ENCODE results near the gene ABCB8. TPM values are rescaled to one million over a fixed set of nuclear protein-coding genes. Genes with fewer than 3 reads are reported as not detected.

ABCB8 gene
- total RNA-seq, 1 donor from 2014 or later, result 57.4 TPM

DNA sequence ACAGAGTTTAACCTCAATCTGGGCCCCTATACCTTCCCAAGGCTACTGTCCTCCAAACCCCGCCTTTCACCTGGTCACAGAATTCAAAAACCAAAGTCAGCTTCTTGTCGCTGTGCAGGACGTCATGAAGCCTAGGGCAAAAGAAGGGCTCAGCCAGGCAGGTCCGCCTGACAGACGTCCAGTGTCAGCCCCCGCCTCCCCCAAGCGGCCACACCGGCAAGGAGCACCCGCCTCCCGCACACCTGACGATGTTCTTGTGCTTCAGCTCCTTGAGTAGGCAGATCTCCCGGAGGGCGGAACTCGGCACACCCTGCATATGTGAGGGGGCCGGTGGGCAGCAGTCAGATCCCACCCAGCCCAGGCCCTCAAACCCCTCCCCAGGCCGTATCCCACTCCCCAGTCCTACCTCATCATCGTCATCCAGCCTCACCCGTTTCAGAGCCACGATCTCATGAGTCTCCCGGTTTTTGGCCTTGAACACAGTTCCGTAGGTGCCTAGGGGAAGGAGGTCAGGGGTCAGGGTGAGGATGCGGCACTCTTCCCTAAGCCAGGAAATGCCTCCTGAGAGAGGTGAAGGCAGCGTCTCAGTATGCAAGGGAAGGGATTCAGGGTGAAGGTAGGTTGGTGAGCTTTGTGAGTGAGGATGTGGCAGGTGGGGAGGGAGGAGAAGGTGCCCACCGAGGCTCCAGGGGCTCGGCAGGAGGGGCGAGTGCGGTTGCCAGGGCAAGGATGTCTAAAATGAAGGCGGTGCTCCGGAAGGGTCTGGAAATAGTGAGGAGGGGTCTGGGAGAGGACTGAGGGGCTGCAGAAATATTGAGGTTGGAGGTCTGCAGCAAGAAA, 28.6 kb downstream of the ABCB8 start:
- no peak for DNase-seq
- no peaks in the 10 kb centered on the region for H3K27me3 Mint-ChIP-seq
- H3K27ac Mint-ChIP-seq, result peak overlapping the region; percentile 69
- no peaks in the 10 kb centered on the region for H3K9me3 Mint-ChIP-seq
- intact Hi-C loops (cut with micrococcal nuclease), result no loop called here
- H3K36me3 Mint-ChIP-seq (ENCODE audit: low read depth), result peaks cover 9% of the 10 kb centered on the region
- peak overlapping the region; percentile 99 for H3K4me3 Mint-ChIP-seq
- H3K4me1 Mint-ChIP-seq, result peaks cover 44% of the 10 kb centered on the region

DNA sequence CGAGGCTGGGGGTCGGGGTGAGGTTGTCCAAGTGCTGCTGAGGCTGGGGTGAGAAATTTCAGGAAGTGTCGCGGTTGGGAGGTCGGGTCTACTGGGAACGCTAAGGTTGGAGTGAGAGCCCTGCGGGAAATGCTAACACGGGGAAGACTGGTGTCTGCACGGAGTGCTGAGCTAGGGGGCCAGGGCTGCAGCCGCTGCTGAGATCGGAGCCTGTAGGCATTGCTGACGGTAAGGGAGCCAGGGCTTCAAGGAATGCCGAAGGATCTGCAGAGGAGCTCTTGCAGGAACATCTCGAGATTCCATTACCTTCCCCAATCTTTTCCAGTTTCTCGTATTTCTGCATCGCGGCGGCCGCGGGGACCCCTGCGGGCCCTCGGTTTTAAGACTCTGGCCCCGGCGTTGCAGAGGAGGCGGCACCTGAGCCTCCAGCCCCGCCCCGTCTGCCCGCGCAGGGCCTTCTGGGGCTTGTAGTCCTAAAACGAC, 29.3 kb downstream of the ABCB8 start, which contains the start of gene CDK5:
CDK5 (minus strand) TSS at position 392 of the 483 bp plus-strand sequence; CDS start at position 343, 49 bp downstream.
- Mint-ChIP-seq H3K27ac (peak within 1 kb of the TSS; percentile 88), H3K4me1 (peaks cover 43% of the 10 kb centered on the region), H3K36me3 (ENCODE audit: low read depth) (peaks cover 7% of the 10 kb centered on the region), H3K4me3 (peak within 1 kb of the TSS; percentile 99), H3K9me3 (no peaks in the 10 kb centered on the region), H3K27me3 (no peaks in the 10 kb centered on the region)
- DNase-seq, result no peak
- intact Hi-C loops (cut with micrococcal nuclease), result no loop called here

DNA sequence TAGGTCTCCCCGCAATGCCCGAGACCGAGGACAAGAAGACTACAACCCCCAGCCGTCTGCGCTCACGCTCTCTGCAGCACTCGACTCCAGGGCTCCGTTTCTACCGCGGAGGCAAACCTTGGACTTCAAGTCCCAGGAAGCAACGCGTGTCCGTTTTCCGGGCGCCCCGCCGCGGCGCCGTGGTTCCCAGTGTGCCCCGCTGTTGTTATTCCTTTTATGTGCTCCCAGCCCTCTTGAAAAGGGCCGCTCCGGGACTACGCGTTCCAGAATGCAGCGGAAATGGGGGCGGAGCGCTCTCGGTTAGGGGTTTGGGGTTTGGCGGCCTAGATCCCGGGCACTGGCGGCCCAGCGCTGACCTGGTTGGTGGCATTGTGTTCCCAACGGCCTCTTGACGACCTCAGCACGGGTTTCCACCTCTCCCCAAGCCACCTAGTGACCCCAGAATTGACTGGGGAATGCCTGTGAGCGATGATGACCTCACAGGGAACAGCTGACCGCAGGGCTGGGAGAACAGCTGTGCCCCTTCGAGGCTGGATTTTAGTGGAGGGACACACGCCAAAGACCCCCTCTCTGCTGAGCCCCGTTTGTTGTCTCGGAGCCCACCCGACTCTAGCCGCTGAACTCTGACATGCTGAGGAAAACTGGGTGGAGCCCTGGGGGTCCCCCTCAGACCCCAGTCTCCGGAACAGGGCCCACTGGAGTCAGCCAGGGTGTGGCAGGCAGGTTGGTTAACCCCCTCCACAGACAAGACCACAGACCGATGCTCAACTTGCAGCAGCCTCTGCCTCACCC, 29.9 kb downstream of the ABCB8 start:
- Mint-ChIP-seq H3K36me3 (ENCODE audit: low read depth) (peaks cover 5% of the 10 kb centered on the region), H3K27me3 (no peaks in the 10 kb centered on the region), H3K4me3 (peak overlapping the region; percentile 99), H3K4me1 (peaks cover 38% of the 10 kb centered on the region), H3K9me3 (no peaks in the 10 kb centered on the region), H3K27ac (peak overlapping the region; percentile 88)
- intact Hi-C loops (cut with micrococcal nuclease), result loop anchor here (1.0 to 2.0 kb wide), 6 partner anchors 19 to 169 kb away; partner anchors contain the start of genes ABCB8, ABCF2 and FASTK
- peak; percentile 99 for DNase-seq

DNA sequence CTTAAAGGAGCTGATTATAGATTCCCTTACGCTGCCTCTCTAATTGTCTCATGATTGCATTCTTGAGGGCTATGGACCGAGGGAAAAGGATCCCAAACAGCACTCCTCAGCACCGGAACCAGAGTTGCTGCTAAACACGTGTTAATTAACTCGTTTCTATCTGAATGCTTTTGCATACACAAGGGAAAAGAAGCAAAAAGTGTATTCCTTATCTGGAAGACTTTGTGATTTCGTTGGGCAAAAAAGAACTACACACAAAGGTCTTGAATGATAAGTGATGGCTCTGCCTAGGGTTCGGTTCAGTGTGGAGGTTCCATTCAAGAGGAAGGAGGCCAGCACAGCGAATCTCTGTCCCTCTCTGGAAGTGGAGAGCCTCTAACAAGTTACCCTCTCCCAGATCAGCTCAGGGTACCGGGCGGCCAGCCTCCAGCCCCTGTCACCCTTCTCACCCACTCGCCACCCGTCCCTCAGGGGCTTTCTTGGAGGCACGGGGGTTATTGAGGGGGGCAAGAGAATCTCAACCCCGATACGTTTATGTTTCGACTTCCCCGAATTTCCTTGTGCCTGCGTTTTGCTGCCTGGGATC, 30.6 kb downstream of the ABCB8 start:
- H3K27ac Mint-ChIP-seq, result peak overlapping the region; percentile 88
- intact Hi-C loops (cut with micrococcal nuclease), result loop anchor here (1.0 to 2.0 kb wide), 6 partner anchors 20 to 168 kb away; partner anchors contain the start of genes ABCB8, ABCF2 and FASTK
- peak overlapping the region; percentile 99 for H3K4me3 Mint-ChIP-seq
- DNase-seq, result peak; percentile 77
- H3K4me1 Mint-ChIP-seq, result peaks cover 36% of the 10 kb centered on the region
- no peaks in the 10 kb centered on the region for H3K9me3 Mint-ChIP-seq
- H3K36me3 Mint-ChIP-seq (ENCODE audit: low read depth), result peaks cover 5% of the 10 kb centered on the region
- H3K27me3 Mint-ChIP-seq, result no peaks in the 10 kb centered on the region

DNA sequence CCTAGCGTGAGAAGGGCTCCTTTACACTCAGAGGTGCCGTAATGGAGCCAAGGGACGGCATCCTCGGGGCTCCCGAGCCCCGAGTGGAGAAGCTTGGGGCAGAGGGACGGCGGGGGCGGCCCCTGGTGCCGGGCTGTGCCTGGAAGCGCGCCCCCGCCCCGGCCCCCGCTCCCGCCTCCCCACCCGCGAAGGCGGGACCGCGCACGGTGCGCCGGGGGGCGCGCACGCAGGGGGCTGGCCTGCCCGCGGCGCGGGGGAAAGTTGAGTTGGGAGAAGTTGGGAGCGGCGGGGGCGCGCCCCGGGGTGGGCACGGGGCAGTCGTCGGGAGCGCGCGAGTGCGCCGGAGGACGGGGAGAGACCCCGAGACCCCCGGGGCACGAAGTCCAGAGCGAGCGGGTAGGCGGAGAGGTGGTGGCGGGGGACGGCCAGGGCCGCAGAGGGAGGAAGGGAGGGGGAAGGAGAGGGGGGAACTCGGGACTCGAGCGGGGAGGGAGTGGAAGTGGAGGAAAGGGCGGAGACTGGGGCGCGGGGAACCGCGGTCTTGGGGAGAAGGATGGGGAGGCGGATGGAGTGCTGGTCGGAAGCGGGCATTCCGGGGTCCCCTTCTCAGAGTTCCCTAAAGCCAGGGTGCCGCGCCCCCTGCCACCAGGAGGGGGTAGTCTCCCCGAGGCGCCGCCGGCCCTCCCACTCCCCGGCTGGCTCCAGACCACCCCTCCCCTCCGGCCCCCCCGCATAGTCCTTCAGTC, 31.3 kb downstream of the ABCB8 start, which contains the start of gene SLC4A2:
SLC4A2 (plus strand) TSS at position 223 of the 746 bp plus-strand sequence. CDS start 2,399 bp downstream, outside the sequence.
- Mint-ChIP-seq H3K9me3 (no peaks in the 10 kb centered on the region), H3K4me1 (peaks cover 36% of the 10 kb centered on the region), H3K4me3 (peak within 1 kb of the TSS; percentile 99), H3K27ac (peak within 1 kb of the TSS; percentile 88), H3K36me3 (ENCODE audit: low read depth) (peaks cover 5% of the 10 kb centered on the region), H3K27me3 (no peaks in the 10 kb centered on the region)
- intact Hi-C loops (cut with micrococcal nuclease), result loop anchor here (2.0 kb wide), 2 partner anchors 41 to 49 kb away; no protein-coding TSS in a partner anchor
- peak; percentile 94 for DNase-seq

DNA sequence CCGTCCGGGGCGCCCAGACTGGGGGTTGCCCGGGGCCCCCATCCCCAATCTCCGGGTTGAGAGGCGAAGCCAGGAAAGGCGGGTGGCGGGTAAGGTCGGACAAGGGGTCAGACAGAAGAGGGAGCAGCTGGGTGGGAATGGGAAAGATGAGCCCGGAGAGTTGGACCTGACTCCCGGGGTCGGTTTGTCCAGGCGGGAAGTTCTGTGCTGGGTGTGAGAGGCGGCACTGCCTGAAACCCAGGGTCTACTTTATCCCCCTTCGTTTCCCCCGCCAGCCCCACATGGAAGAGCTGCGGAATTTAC, 31.8 kb downstream of the ABCB8 start:
- peak overlapping the region; percentile 83 for H3K27ac Mint-ChIP-seq
- no peak for DNase-seq
- peaks cover 5% of the 10 kb centered on the region for H3K36me3 Mint-ChIP-seq (ENCODE audit: low read depth)
- H3K9me3 Mint-ChIP-seq, result no peaks in the 10 kb centered on the region
- H3K4me1 Mint-ChIP-seq, result peaks cover 36% of the 10 kb centered on the region
- intact Hi-C loops (cut with micrococcal nuclease), result no loop called here
- peak overlapping the region; percentile 99 for H3K4me3 Mint-ChIP-seq
- no peaks in the 10 kb centered on the region for H3K27me3 Mint-ChIP-seq

DNA sequence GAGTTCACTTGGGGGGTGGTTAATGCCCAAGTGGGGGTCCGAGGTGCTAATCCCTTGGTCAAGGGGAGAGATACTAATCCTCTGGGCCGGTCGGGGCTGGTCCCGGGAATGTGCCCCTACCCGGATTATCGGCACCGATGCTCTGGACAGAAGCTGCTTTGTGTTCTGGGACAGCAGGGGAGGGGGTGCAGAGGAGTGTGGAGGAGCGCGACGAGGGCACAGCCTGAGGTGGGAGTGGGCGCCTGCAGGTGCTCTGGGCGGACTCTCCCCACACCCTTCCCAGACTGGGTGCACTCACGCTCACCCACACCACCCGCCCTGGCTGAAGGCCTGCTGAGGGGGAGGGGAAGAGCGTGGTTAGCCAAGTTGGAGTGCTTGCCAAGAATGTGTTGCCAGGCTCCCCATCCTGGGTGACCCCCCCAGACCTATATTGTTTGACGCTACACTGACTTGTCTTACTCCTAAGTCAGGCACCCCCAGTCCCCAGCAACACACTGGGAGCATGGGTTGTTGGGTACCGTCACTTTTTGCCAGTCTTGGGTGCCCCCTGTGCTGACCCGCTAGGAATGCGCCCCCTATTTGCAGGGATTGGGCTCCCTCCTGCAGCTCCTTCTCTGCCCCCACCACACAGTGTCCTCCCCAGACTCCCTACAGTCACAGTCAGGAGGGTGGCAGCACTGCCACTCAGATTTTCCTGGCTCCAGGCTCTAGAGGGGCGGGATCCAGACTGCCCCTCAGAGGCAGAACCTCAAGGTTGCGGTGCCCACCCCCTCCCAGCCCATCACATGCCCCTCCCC, 32.4 kb downstream of the ABCB8 start:
- peak; percentile 65 for DNase-seq
- Mint-ChIP-seq H3K27me3 (no peaks in the 10 kb centered on the region), H3K27ac (peak overlapping the region; percentile 83), H3K36me3 (ENCODE audit: low read depth) (peaks cover 10% of the 10 kb centered on the region), H3K4me1 (peaks cover 36% of the 10 kb centered on the region), H3K4me3 (peak overlapping the region; percentile 99), H3K9me3 (no peaks in the 10 kb centered on the region)
- intact Hi-C loops (cut with micrococcal nuclease), result no loop called here

DNA sequence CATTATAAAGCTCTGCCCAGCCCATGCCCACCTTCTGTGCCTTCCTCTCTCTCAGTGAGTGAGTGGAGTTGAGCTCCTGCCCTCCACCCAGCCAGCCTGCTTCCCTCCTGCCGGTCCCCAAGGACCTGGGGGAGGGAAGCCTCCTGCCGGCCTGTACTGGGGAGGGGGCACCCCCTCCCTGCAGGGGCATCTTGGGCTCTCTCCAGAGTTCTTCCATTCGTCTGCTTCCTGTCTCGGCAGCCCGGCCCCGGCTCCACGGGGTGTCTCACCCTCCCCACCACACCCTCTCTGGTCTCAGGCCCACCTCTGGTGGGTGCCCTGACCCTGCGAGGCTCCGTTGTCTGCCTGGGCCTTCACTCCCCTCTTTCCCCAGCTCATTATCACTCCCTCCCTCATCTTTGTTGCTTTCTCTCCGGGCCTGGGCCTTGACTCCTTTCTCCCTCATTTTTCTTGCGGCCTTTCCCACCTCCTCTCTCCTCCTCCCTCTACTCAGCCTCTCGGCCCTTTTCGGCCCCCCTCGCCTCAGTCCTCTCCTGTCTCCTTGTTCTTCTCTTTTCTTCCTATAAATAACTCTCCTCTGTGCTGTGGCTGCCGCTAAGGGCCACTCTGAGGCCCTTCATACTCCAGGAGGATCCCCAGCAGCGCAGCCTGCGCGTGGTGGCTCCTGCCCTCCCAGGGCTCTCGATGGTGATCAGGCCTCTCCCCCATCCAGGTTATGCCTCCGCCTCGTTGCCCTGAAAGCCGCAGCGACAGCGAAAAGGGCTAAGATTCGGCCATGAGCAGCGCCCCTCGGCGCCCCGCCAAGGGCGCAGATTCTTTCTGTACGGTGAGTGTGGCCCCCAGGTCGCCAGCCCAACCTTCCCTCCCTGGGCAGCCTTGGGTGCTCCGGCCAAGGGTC, 33.2 kb downstream of the ABCB8 start:
- DNase-seq, result no peak
- Mint-ChIP-seq H3K27me3 (no peaks in the 10 kb centered on the region), H3K36me3 (ENCODE audit: low read depth) (peaks cover 10% of the 10 kb centered on the region), H3K27ac (peak overlapping the region; percentile 76), H3K4me3 (peak overlapping the region; percentile 99), H3K9me3 (no peaks in the 10 kb centered on the region), H3K4me1 (peaks cover 33% of the 10 kb centered on the region)
- intact Hi-C loops (cut with micrococcal nuclease), result no loop called here

DNA sequence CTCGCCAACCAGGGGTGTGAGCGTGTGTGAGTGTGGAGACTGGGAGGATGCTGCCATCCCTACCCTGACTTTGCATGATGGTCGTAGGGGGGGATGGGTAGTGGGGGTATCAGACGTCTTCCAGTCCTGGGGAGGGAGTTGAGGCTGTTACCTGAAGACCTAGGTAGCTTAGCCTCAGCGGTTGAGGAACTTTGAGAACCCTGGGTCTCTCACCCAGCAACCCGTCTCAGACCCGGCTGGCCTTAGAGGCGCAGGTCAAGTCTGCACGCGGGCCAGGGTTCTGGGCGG, 33.8 kb downstream of the ABCB8 start:
- Mint-ChIP-seq H3K36me3 (ENCODE audit: low read depth) (peaks cover 12% of the 10 kb centered on the region), H3K27me3 (no peaks in the 10 kb centered on the region), H3K4me1 (peaks cover 27% of the 10 kb centered on the region), H3K4me3 (peak overlapping the region; percentile 99), H3K27ac (no peak overlapping the region), H3K9me3 (no peaks in the 10 kb centered on the region)
- intact Hi-C loops (cut with micrococcal nuclease), result no loop called here
- DNase-seq, result no peak

DNA sequence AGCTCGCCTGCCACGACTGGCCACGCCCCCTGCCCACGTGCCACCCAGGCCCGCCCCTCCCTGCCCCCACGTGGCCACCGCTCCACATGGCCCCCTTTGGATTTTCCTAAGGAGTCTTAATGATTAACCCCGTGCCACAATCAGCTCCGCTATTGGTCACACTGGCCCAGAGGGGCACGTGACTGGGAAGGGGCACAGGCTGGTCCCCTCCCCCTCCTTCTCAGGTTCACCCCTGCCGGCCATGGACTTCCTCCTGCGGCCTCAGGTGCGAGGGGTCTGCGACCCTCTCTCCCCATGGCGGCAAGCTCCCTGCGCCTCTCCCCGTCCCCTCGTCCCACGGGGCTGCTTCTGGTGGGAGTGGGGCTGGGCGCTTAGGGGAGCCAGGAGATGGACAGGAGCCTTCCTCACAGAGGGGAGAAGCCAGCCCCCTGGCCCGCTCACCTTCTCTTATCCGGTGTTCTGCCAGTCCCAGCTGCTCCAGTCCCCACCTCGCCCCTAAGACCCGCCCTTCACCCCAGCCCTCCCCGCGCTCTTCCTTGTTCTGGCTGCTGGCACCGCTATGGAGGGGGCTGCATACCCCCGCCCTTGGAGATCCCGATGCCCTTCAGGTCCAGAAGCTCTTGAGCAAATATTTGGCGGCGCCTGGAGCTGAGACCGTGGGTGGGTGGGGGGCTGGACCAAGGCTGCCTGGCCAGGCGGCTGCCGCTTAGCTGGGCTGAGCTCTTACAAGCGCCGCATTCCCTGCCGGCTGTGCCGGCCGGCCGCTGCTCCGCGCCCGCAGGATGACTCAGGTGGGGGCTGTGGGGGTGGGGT, 34.4 kb downstream of the ABCB8 start:
- Mint-ChIP-seq H3K9me3 (no peaks in the 10 kb centered on the region), H3K27me3 (no peaks in the 10 kb centered on the region), H3K4me3 (no peak overlapping the region), H3K36me3 (ENCODE audit: low read depth) (peaks cover 12% of the 10 kb centered on the region), H3K27ac (no peak overlapping the region), H3K4me1 (peaks cover 22% of the 10 kb centered on the region)
- no peak for DNase-seq
- intact Hi-C loops (cut with micrococcal nuclease), result no loop called here

DNA sequence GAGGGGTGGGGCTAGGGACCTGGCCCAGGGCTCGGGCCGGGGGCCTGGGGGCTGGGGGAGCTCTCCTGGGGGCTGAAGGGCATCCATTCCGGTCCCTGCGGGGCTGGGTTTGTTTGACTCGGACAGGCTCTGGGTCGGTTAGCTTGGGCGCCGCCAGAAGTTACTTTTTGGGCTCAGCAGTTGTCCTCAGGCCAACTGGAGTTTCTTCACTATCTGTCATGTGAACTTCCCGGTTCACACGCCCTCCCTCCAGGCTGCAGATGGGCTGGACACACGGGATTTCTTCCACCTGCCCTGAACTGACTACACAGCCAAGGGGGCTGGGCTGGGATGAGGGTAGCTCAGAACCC, 34.9 kb downstream of the ABCB8 start:
- intact Hi-C loops (cut with micrococcal nuclease), result no loop called here
- no peak for DNase-seq
- Mint-ChIP-seq H3K27me3 (no peaks in the 10 kb centered on the region), H3K9me3 (no peaks in the 10 kb centered on the region), H3K4me1 (peaks cover 22% of the 10 kb centered on the region), H3K27ac (no peak overlapping the region), H3K36me3 (ENCODE audit: low read depth) (peaks cover 17% of the 10 kb centered on the region), H3K4me3 (no peak overlapping the region)
